Measurements from ENCODE around the gene RRP12. TPM values are rescaled to one million over a fixed set of nuclear protein-coding genes. Genes with fewer than 3 reads are reported as not detected.

RRP12 gene
- total RNA-seq, 1 donor: 15.9 TPM

- Histone ChIP-seq H3K9me3 (ENCODE audit: low read depth, low read length) (no peaks in the 10 kb centered on the region), H3K27me3 (ENCODE audit: insufficient read depth, low read length) (peaks cover 20% of the 10 kb centered on the region), H2AFZ (ENCODE audit: low read length) (no peak overlapping the region), H3K79me2 (ENCODE audit: insufficient read depth, low read length) (no peaks in the 10 kb centered on the region), H3K27ac (ENCODE audit: low read depth, low read length) (no peak overlapping the region), H3K4me1 (ENCODE audit: insufficient read depth, low read length) (no peaks in the 10 kb centered on the region), H3K4me3 (ENCODE audit: insufficient read depth, low read length) (no peak overlapping the region), H3K36me3 (ENCODE audit: insufficient read depth, low read length) (no peaks in the 10 kb centered on the region), H3K4me2 (ENCODE audit: insufficient read depth, low read length) (no peak overlapping the region), H4K20me1 (ENCODE audit: insufficient read depth, low read length) (no peaks in the 10 kb centered on the region)
- DNase-seq (ENCODE audit: insufficient read length, low spot score, missing footprints): no peak
- no peak for TF ChIP-seq CTCF (IDR thresholded peaks at IDR 0.05; ENCODE audit: extremely low read depth, low read depth, low read length)
These were observed 59.7 kb downstream of the RRP12 start for GRCh38 chr10:97341416-97341815.

GRCh38 chr10:97338041-97338440 lies 63.1 kb downstream of the RRP12 start:
- no peaks in the 10 kb centered on the region for H4K20me1 ChIP-seq (ENCODE audit: insufficient read depth, low read length)
- H3K4me1 ChIP-seq (ENCODE audit: insufficient read depth, low read length): peaks cover 9% of the 10 kb centered on the region
- H3K9me3 ChIP-seq (ENCODE audit: low read depth, low read length): no peaks in the 10 kb centered on the region

GRCh38 chr10:97336942-97337831 lies 64.0 kb downstream of the RRP12 start:
- Histone ChIP-seq H3K9me3 (ENCODE audit: low read depth, low read length) (no peaks in the 10 kb centered on the region), H3K36me3 (ENCODE audit: insufficient read depth, low read length) (no peaks in the 10 kb centered on the region), H3K4me2 (ENCODE audit: insufficient read depth, low read length) (no peak overlapping the region), H3K4me1 (ENCODE audit: insufficient read depth, low read length) (peaks cover 16% of the 10 kb centered on the region), H2AFZ (ENCODE audit: low read length) (no peak overlapping the region), H3K27me3 (ENCODE audit: insufficient read depth, low read length) (peaks cover 34% of the 10 kb centered on the region), H4K20me1 (ENCODE audit: insufficient read depth, low read length) (no peaks in the 10 kb centered on the region), H3K4me3 (ENCODE audit: insufficient read depth, low read length) (no peak overlapping the region), H3K27ac (ENCODE audit: low read depth, low read length) (no peak overlapping the region), H3K79me2 (ENCODE audit: insufficient read depth, low read length) (no peaks in the 10 kb centered on the region)
- no peak for TF ChIP-seq CTCF (IDR thresholded peaks at IDR 0.05; ENCODE audit: extremely low read depth, low read depth, low read length)
- no peak for DNase-seq (ENCODE audit: insufficient read length, low spot score, missing footprints)

More at GRCh38 chr10:97338041-97338440, 63.1 kb downstream of the RRP12 start:
- Histone ChIP-seq H3K27me3 (ENCODE audit: insufficient read depth, low read length) (peaks cover 34% of the 10 kb centered on the region), H3K4me3 (ENCODE audit: insufficient read depth, low read length) (no peak overlapping the region), H3K79me2 (ENCODE audit: insufficient read depth, low read length) (no peaks in the 10 kb centered on the region), H3K4me2 (ENCODE audit: insufficient read depth, low read length) (no peak overlapping the region), H2AFZ (ENCODE audit: low read length) (no peak overlapping the region), H3K27ac (ENCODE audit: low read depth, low read length) (no peak overlapping the region), H3K36me3 (ENCODE audit: insufficient read depth, low read length) (no peaks in the 10 kb centered on the region)
- DNase-seq (ENCODE audit: insufficient read length, low spot score, missing footprints): no peak
- no peak for TF ChIP-seq CTCF (IDR thresholded peaks at IDR 0.05; ENCODE audit: extremely low read depth, low read depth, low read length)

GRCh38 chr10:97336446-97336845 lies 64.7 kb downstream of the RRP12 start:
- H3K27me3 ChIP-seq (ENCODE audit: insufficient read depth, low read length): peaks cover 34% of the 10 kb centered on the region
- no peak overlapping the region for H3K4me2 ChIP-seq (ENCODE audit: insufficient read depth, low read length)
- peaks cover 20% of the 10 kb centered on the region for H3K4me1 ChIP-seq (ENCODE audit: insufficient read depth, low read length)
- DNase-seq (ENCODE audit: insufficient read length, low spot score, missing footprints): no peak
- H3K4me3 ChIP-seq (ENCODE audit: insufficient read depth, low read length): no peak overlapping the region
- no peak overlapping the region for H2AFZ ChIP-seq (ENCODE audit: low read length)
- peaks cover 5% of the 10 kb centered on the region for H3K79me2 ChIP-seq (ENCODE audit: insufficient read depth, low read length)
- TF ChIP-seq CTCF (IDR thresholded peaks at IDR 0.05; ENCODE audit: extremely low read depth, low read depth, low read length): no peak
- no peaks in the 10 kb centered on the region for H4K20me1 ChIP-seq (ENCODE audit: insufficient read depth, low read length)
- no peaks in the 10 kb centered on the region for H3K9me3 ChIP-seq (ENCODE audit: low read depth, low read length)
- H3K36me3 ChIP-seq (ENCODE audit: insufficient read depth, low read length): no peaks in the 10 kb centered on the region
- H3K27ac ChIP-seq (ENCODE audit: low read depth, low read length): no peak overlapping the region

All from osteoblast (primary cell).